ENCODE data around the gene NTN5.

Gene NTN5

GRCh38 chr19:48618916-48619691 lies 53.7 kb downstream of the NTN5 start, which contains the start of the genes RPL18 and SPHK2:
TSS of gene RPL18 (minus strand) at chr19:48619178. CDS start at chr19:48619143, 35 bp downstream.
TSS of gene SPHK2 (plus strand) at chr19:48619506. CDS start at chr19:48620515, 1,009 bp downstream.
- TF ChIP-seq EZH2 (IDR thresholded peaks at IDR 0.05; ENCODE audit: borderline replicate concordance, low read length), result no peak
- TF ChIP-seq, protein P1, sequence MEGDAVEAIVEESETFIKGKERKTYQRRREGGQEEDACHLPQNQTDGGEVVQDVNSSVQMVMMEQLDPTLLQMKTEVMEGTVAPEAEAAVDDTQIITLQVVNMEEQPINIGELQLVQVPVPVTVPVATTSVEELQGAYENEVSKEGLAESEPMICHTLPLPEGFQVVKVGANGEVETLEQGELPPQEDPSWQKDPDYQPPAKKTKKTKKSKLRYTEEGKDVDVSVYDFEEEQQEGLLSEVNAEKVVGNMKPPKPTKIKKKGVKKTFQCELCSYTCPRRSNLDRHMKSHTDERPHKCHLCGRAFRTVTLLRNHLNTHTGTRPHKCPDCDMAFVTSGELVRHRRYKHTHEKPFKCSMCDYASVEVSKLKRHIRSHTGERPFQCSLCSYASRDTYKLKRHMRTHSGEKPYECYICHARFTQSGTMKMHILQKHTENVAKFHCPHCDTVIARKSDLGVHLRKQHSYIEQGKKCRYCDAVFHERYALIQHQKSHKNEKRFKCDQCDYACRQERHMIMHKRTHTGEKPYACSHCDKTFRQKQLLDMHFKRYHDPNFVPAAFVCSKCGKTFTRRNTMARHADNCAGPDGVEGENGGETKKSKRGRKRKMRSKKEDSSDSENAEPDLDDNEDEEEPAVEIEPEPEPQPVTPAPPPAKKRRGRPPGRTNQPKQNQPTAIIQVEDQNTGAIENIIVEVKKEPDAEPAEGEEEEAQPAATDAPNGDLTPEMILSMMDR (IDR thresholded peaks at IDR 0.05; ENCODE audit: low read length), result no peak
- Histone ChIP-seq H4K20me1 (ENCODE audit: insufficient read depth, low read length) (no peaks in the 10 kb centered on the region), H3K36me3 (ENCODE audit: insufficient read depth, low read length) (peaks cover 40% of the 10 kb centered on the region), H3K79me2 (ENCODE audit: insufficient read depth, low read length) (peaks cover 20% of the 10 kb centered on the region), H3K9me3 (ENCODE audit: low read length) (no peaks in the 10 kb centered on the region), H3F3A (ENCODE audit: insufficient read depth, low read length) (no peaks in the 10 kb centered on the region), H3K4me2 (ENCODE audit: low read length) (peak within 1 kb of the TSS; percentile 92), H3K9me2 (ENCODE audit: low read depth, low read length) (no peaks in the 10 kb centered on the region), H3K4me3 (ENCODE audit: low read depth, low read length, poor library complexity, severe bottlenecking) (peak within 1 kb of the TSS; percentile 95), H3K4me1 (ENCODE audit: insufficient read depth, low read length, severe bottlenecking) (peaks cover 61% of the 10 kb centered on the region), H2AFZ (ENCODE audit: low read length) (no peak within 1 kb of the TSS), H3K27ac (ENCODE audit: low read depth, low read length, poor library complexity, severe bottlenecking) (peak within 1 kb of the TSS; percentile 67), H3K9ac (ENCODE audit: low read length) (peak within 1 kb of the TSS; percentile 99), H3K27me3 (ENCODE audit: insufficient read depth, low read length) (no peaks in the 10 kb centered on the region)

- peak overlapping the region; percentile 95 for H3K4me3 ChIP-seq (ENCODE audit: low read depth, low read length, poor library complexity, severe bottlenecking)
- no peaks in the 10 kb centered on the region for H4K20me1 ChIP-seq (ENCODE audit: insufficient read depth, low read length)
- H3F3A ChIP-seq (ENCODE audit: insufficient read depth, low read length), result no peaks in the 10 kb centered on the region
- H2AFZ ChIP-seq (ENCODE audit: low read length), result no peak overlapping the region
- H3K9me2 ChIP-seq (ENCODE audit: low read depth, low read length), result no peaks in the 10 kb centered on the region
- peaks cover 44% of the 10 kb centered on the region for H3K36me3 ChIP-seq (ENCODE audit: insufficient read depth, low read length)
- peaks cover 55% of the 10 kb centered on the region for H3K4me1 ChIP-seq (ENCODE audit: insufficient read depth, low read length, severe bottlenecking)
- H3K4me2 ChIP-seq (ENCODE audit: low read length), result peak overlapping the region; percentile 92
- peak overlapping the region; percentile 99 for H3K9ac ChIP-seq (ENCODE audit: low read length)
- H3K27ac ChIP-seq (ENCODE audit: low read depth, low read length, poor library complexity, severe bottlenecking), result peak overlapping the region; percentile 65
- TF ChIP-seq EZH2 (IDR thresholded peaks at IDR 0.05; ENCODE audit: borderline replicate concordance, low read length), result no peak
- TF ChIP-seq, protein P1 (IDR thresholded peaks at IDR 0.05; ENCODE audit: low read length), result no peak
- H3K27me3 ChIP-seq (ENCODE audit: insufficient read depth, low read length), result no peaks in the 10 kb centered on the region
- no peaks in the 10 kb centered on the region for H3K9me3 ChIP-seq (ENCODE audit: low read length)
- H3K79me2 ChIP-seq (ENCODE audit: insufficient read depth, low read length), result peaks cover 20% of the 10 kb centered on the region
Measured at GRCh38 chr19:48618278-48618915, 54.4 kb downstream of the NTN5 start.

DNA sequence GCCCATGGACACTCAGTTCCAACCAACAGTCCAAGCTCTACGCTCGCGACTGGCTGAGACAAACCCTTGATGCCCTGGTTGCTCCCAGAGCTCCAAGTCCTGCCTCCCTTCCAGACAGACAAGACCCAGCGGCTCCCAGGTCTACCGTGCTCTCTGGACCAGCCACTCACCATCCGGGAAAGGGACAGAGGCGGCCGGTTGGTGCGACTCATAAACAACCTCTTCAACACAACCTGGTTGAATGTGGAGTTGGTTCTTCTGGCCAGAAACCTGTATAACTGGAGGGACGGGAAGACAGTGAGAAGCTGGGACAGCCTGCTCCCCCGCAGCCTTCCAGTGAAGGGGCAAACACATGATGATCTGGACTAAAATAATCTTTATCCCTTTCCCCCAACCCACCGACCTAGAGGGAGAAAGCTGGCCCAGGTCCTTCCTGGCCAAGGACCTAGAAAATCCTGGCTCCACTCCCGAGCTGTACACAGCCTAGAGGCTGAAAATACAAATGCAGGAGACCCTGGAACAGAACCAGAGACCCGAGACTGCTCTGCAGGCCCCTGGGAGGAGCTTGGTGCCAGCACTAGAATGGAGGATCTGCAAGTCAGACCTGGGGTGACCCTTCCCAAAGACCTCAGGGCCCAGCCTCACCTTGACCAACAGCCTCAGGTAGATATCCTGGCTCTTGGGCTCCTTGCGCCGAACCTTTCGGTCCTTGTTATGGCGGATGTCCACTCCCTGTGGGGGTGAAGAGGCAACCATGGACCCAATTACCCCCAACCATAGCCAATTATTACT lies 55.5 kb downstream of the NTN5 start:
- Histone ChIP-seq H3K9me2 (ENCODE audit: low read depth, low read length) (no peaks in the 10 kb centered on the region), H3K9ac (ENCODE audit: low read length) (peak overlapping the region; percentile 99), H3K9me3 (ENCODE audit: low read length) (no peaks in the 10 kb centered on the region), H3F3A (ENCODE audit: insufficient read depth, low read length) (no peaks in the 10 kb centered on the region), H3K36me3 (ENCODE audit: insufficient read depth, low read length) (peaks cover 50% of the 10 kb centered on the region), H3K4me2 (ENCODE audit: low read length) (peak overlapping the region; percentile 92), H3K27ac (ENCODE audit: low read depth, low read length, poor library complexity, severe bottlenecking) (no peak overlapping the region), H3K4me1 (ENCODE audit: insufficient read depth, low read length, severe bottlenecking) (peaks cover 47% of the 10 kb centered on the region), H3K27me3 (ENCODE audit: insufficient read depth, low read length) (no peaks in the 10 kb centered on the region), H2AFZ (ENCODE audit: low read length) (no peak overlapping the region), H3K4me3 (ENCODE audit: low read depth, low read length, poor library complexity, severe bottlenecking) (peak overlapping the region; percentile 95), H3K79me2 (ENCODE audit: insufficient read depth, low read length) (peaks cover 20% of the 10 kb centered on the region), H4K20me1 (ENCODE audit: insufficient read depth, low read length) (no peaks in the 10 kb centered on the region)
- TF ChIP-seq, protein P1 (IDR thresholded peaks at IDR 0.05; ENCODE audit: low read length), result no peak
- TF ChIP-seq EZH2 (IDR thresholded peaks at IDR 0.05; ENCODE audit: borderline replicate concordance, low read length), result no peak
